WTC11 (cell line): ENCODE data around the gene ARHGAP23. TPM values are rescaled to one million over a fixed set of nuclear protein-coding genes. Genes with fewer than 3 reads are reported as not detected.

Experiments
- ATAC-seq: fragments of 200-7000 bp; cut with Tn5 transposase; 2 replicates; pipeline ENCODE4 v1.10.0; 2021; ENCODE audit warnings: mild to moderate bottlenecking, moderate library complexity
- CTCF ChIA-PET: fragments of 300-600 bp; sonication (Branson Sonifier 250); formaldehyde crosslinking; loops from one replicate; lab custom pipeline; 2021; ENCODE audit warnings: antibody characterized with exemption; lab: Charles Lee
- POLR2A ChIA-PET: fragments of 350-600 bp; sonication (Branson Sonifier 250); formaldehyde crosslinking; loops from one replicate; lab custom pipeline; 2021; ENCODE audit warnings: antibody characterized with exemption; lab: Charles Lee
- DNase-seq: peaks from one replicate; pipeline ENCODE4 v3.0.0; 2021; ENCODE audit warnings: low spot score
- H3K27ac Mint-ChIP-seq: 2 replicates; pipeline ENCODE4 v1.8.0; 2021; ENCODE audit warnings: mixed read lengths
- H3K27me3 Mint-ChIP-seq: 2 replicates; pipeline ENCODE4 v1.8.0; 2021; ENCODE audit warnings: low read depth, mild to moderate bottlenecking, moderate library complexity, mixed read lengths
- H3K36me3 Mint-ChIP-seq: 2 replicates; pipeline ENCODE4 v1.8.0; 2021; ENCODE audit warnings: mixed read lengths
- H3K4me1 Mint-ChIP-seq: 2 replicates; pipeline ENCODE4 v1.8.0; 2022; ENCODE audit warnings: mixed read lengths
- H3K4me3 Mint-ChIP-seq: 2 replicates; pipeline ENCODE4 v1.8.0; 2021; ENCODE audit warnings: mild to moderate bottlenecking, moderate library complexity, mixed read lengths
- H3K9me3 Mint-ChIP-seq: 2 replicates; pipeline ENCODE4 v1.8.0; 2021; ENCODE audit warnings: mixed read lengths
- CBFB ChIP-seq: sonication (generic); formaldehyde crosslinking; IDR thresholded peaks from 2 replicates; pipeline ENCODE4 v1.8.1; 2022; ENCODE audit warnings: mild to moderate bottlenecking, low read depth, missing genetic modification reagents
- CREM ChIP-seq: sonication (generic); formaldehyde crosslinking; IDR thresholded peaks from 2 replicates; pipeline ENCODE4 v1.8.1; 2022; ENCODE audit warnings: mild to moderate bottlenecking, missing genetic modification reagents, moderate library complexity
- ELF4 ChIP-seq: sonication (generic); formaldehyde crosslinking; IDR thresholded peaks from 2 replicates; pipeline ENCODE4 v1.8.1; 2022; ENCODE audit warnings: low read depth, mild to moderate bottlenecking, moderate library complexity, missing genetic modification reagents
- ETV6 ChIP-seq: sonication (generic); formaldehyde crosslinking; IDR thresholded peaks from 2 replicates; pipeline ENCODE4 v1.8.1; 2022; ENCODE audit warnings: mild to moderate bottlenecking, missing genetic modification reagents
- FOXK1 ChIP-seq: sonication (generic); formaldehyde crosslinking; IDR thresholded peaks from 2 replicates; pipeline ENCODE4 v1.8.0; 2022; ENCODE audit warnings: mild to moderate bottlenecking, moderate library complexity, missing genetic modification reagents
- GRHL2 ChIP-seq: fragments of 250-450 bp; sonication (Bioruptor Pico); IDR thresholded peaks from 2 replicates; pipeline ENCODE4 v1.8.0; 2022; ENCODE audit warnings: mild to moderate bottlenecking, moderate library complexity; ENCODE audit not compliant: insufficient replicate concordance, severe bottlenecking
- HMGA2 ChIP-seq: fragments of 250-450 bp; sonication (Bioruptor Pico); IDR thresholded peaks from 2 replicates; pipeline ENCODE4 v1.4.0; 2021; ENCODE audit warnings: mild to moderate bottlenecking, moderate library complexity
- JUN ChIP-seq: sonication (generic); formaldehyde crosslinking; IDR thresholded peaks from 2 replicates; pipeline ENCODE4 v1.8.0; 2023; ENCODE audit warnings: mild to moderate bottlenecking, missing genetic modification reagents
- NFATC4 ChIP-seq: fragments of 250-450 bp; sonication (Bioruptor Pico); IDR thresholded peaks from 2 replicates; pipeline ENCODE4 v1.9.0; 2021; ENCODE audit warnings: mild to moderate bottlenecking
- PREB ChIP-seq: sonication (generic); formaldehyde crosslinking; IDR thresholded peaks from 2 replicates; pipeline ENCODE4 v1.8.1; 2022; ENCODE audit warnings: mild to moderate bottlenecking, missing genetic modification reagents, moderate library complexity, borderline replicate concordance
- RELA ChIP-seq: sonication (generic); formaldehyde crosslinking; IDR thresholded peaks from 2 replicates; pipeline ENCODE4 v1.8.1; 2022; ENCODE audit warnings: missing genetic modification reagents, mild to moderate bottlenecking, borderline replicate concordance
- RORB ChIP-seq: fragments of 250-450 bp; sonication (Bioruptor Pico); IDR thresholded peaks from 2 replicates; pipeline ENCODE4 v1.9.0; 2021; ENCODE audit warnings: mild to moderate bottlenecking
- SP1 ChIP-seq: sonication (generic); formaldehyde crosslinking; conservative IDR thresholded peaks from 2 replicates; pipeline ENCODE4 v1.8.1; 2022; ENCODE audit warnings: missing genetic modification reagents
- USF1 ChIP-seq: sonication (generic); formaldehyde crosslinking; IDR thresholded peaks from 2 replicates; pipeline ENCODE4 v1.8.0; 2022; ENCODE audit warnings: mild to moderate bottlenecking, missing genetic modification reagents
- ZBTB43 ChIP-seq: sonication (generic); formaldehyde crosslinking; IDR thresholded peaks from 2 replicates; pipeline ENCODE4 v1.8.1; 2023; ENCODE audit warnings: mild to moderate bottlenecking, missing genetic modification reagents
- ZNF121 ChIP-seq: sonication (generic); formaldehyde crosslinking; IDR thresholded peaks from 2 replicates; pipeline ENCODE4 v1.8.0; 2023; ENCODE audit warnings: missing genetic modification reagents
- ZNF138 ChIP-seq: sonication (generic); formaldehyde crosslinking; conservative IDR thresholded peaks from 2 replicates; pipeline ENCODE4 v1.8.1; 2022; ENCODE audit warnings: mild to moderate bottlenecking, moderate library complexity, missing genetic modification reagents
- ZNF219 ChIP-seq: sonication (generic); formaldehyde crosslinking; IDR thresholded peaks from 2 replicates; pipeline ENCODE4 v1.8.0; 2023; ENCODE audit warnings: missing genetic modification reagents, mild to moderate bottlenecking, borderline replicate concordance
- ZNF396 ChIP-seq: fragments of 250-450 bp; sonication (Bioruptor Pico); IDR thresholded peaks from 2 replicates; pipeline ENCODE4 v1.8.0; 2021; ENCODE audit warnings: mild to moderate bottlenecking, moderate library complexity, borderline replicate concordance
- ZNF532 ChIP-seq: fragments of 250-450 bp; sonication (Bioruptor Pico); IDR thresholded peaks from 2 replicates; pipeline ENCODE4 v1.9.0; 2021; ENCODE audit warnings: mild to moderate bottlenecking, borderline replicate concordance
- total RNA-seq: library from RNA; stranded (reverse); gene quantifications from 3 replicates; pipeline ENCODE4 v1.2.3, GENCODE V29; 2021
- TF ChIP-seq, protein P1 (sequence below): sonication (generic); formaldehyde crosslinking; IDR thresholded peaks from 2 replicates; pipeline ENCODE4 v1.8.0; 2022; ENCODE audit warnings: mild to moderate bottlenecking, missing genetic modification reagents
- TF ChIP-seq, protein P2 (sequence below): sonication (generic); formaldehyde crosslinking; IDR thresholded peaks from 2 replicates; pipeline ENCODE4 v1.8.1; 2023; ENCODE audit warnings: mild to moderate bottlenecking, missing genetic modification reagents, moderate library complexity
- TF ChIP-seq, protein P3 (sequence below): sonication (generic); formaldehyde crosslinking; IDR thresholded peaks from 2 replicates; pipeline ENCODE4 v1.8.0; 2022; ENCODE audit warnings: mild to moderate bottlenecking, missing genetic modification reagents

ARHGAP23 gene
- total RNA-seq, 1 experiment from 2014 or later = 66.0 TPM

DNA sequence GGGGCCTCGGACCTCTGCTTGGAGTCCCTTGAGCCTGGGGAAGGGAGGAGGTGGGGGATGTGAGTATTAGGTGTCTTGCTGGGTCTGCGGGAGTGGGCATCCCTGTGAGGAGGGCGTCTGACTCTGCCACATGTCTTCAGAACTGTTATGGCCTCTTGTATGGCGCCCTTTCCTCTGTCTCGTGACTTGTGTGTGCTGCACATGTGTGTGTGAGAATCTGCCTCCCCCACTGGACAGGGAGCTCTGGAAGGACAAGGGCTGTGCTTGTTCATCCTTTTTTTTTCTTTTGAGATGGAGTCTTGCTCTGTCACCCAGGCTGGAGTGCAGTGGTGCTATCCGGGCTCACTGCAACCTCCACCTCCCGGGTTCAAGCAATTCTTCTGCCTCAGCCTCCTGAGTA is 33.4 kb downstream of the ARHGAP23 start:
- Mint-ChIP-seq H3K27me3 (no peaks in the 10 kb centered on the region), H3K27ac (peak overlapping the region; percentile 23; the same call in 1 of the 2 replicates), H3K4me1 (peaks cover 24% of the 10 kb centered on the region), H3K9me3 (no peaks in the 10 kb centered on the region), H3K4me3 (no peak overlapping the region)
- CTCF ChIA-PET = interaction anchor here (1.2 kb wide), 1 partner anchor 38 kb away, joined by 3 read pairs; no protein-coding TSS in a partner anchor
- ATAC-seq = no peak
- no peak for DNase-seq
- TF ChIP-seq FOXK1 = no peak
- TF ChIP-seq RORB (CRISPR knock-in tag) = no peak
- TF ChIP-seq JUN (CRISPR knock-in tag) = no peak
- TF ChIP-seq, protein P1, sequence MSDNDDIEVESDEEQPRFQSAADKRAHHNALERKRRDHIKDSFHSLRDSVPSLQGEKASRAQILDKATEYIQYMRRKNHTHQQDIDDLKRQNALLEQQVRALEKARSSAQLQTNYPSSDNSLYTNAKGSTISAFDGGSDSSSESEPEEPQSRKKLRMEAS = no peak
- no peak for TF ChIP-seq ELF4 (CRISPR knock-in tag)
- TF ChIP-seq, all 79 proteins: peak for 0
- POLR2A ChIA-PET = no interaction called here
- peaks cover 27% of the 10 kb centered on the region for H3K36me3 Mint-ChIP-seq

DNA sequence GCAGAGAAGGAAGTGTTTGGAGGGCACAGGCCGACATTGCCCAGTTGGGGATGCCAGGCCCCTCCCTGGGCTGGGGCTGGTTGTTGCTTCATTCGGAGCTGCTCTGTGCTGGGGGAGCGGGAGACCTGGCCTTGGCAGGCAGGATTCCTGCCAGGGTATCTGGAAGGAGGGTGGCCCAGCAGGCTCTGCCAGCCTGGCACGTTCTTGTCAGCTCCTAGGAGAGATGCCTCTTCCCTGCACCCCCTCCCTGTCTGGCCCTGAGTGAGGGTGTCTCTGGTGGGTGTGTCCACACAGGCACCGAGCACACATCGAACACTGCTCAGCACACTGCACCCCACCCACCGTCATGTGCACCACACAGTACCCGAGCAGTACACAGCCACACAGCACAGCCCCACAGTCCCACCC is 35.2 kb downstream of the ARHGAP23 start:
- no peaks in the 10 kb centered on the region for H3K27me3 Mint-ChIP-seq
- H3K36me3 Mint-ChIP-seq = peaks cover 40% of the 10 kb centered on the region
- POLR2A ChIA-PET = no interaction called here
- peaks cover 17% of the 10 kb centered on the region for H3K4me1 Mint-ChIP-seq
- CTCF ChIA-PET = interaction anchor here (0.8 to 1.1 kb wide), 2 partner anchors 11 to 20 kb away, joined by 3 to 4 read pairs; no protein-coding TSS in a partner anchor
- H3K27ac Mint-ChIP-seq = peak overlapping the region; percentile 70; the same call in 1 of the 2 replicates
- H3K4me3 Mint-ChIP-seq = no peak overlapping the region
- TF ChIP-seq ZNF219 (CRISPR knock-in tag) (no peak), USF1 (no peak), ZNF396 (CRISPR knock-in tag) (no peak), RELA (CRISPR knock-in tag) (no peak), CREM (no peak), PREB (CRISPR knock-in tag) (no peak), ZNF121 (no peak), SP1 (CRISPR knock-in tag) (no peak)
- TF ChIP-seq, protein P2, sequence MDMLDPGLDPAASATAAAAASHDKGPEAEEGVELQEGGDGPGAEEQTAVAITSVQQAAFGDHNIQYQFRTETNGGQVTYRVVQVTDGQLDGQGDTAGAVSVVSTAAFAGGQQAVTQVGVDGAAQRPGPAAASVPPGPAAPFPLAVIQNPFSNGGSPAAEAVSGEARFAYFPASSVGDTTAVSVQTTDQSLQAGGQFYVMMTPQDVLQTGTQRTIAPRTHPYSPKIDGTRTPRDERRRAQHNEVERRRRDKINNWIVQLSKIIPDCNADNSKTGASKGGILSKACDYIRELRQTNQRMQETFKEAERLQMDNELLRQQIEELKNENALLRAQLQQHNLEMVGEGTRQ (CRISPR knock-in tag) = no peak
- TF ChIP-seq, protein P3, sequence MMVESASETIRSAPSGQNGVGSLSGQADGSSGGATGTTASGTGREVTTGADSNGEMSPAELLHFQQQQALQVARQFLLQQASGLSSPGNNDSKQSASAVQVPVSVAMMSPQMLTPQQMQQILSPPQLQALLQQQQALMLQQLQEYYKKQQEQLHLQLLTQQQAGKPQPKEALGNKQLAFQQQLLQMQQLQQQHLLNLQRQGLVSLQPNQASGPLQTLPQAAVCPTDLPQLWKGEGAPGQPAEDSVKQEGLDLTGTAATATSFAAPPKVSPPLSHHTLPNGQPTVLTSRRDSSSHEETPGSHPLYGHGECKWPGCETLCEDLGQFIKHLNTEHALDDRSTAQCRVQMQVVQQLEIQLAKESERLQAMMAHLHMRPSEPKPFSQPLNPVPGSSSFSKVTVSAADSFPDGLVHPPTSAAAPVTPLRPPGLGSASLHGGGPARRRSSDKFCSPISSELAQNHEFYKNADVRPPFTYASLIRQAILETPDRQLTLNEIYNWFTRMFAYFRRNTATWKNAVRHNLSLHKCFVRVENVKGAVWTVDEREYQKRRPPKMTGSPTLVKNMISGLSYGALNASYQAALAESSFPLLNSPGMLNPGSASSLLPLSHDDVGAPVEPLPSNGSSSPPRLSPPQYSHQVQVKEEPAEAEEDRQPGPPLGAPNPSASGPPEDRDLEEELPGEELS (CRISPR knock-in tag) = no peak
- H3K9me3 Mint-ChIP-seq = no peaks in the 10 kb centered on the region
- ATAC-seq = no peak
- no peak for DNase-seq

DNA sequence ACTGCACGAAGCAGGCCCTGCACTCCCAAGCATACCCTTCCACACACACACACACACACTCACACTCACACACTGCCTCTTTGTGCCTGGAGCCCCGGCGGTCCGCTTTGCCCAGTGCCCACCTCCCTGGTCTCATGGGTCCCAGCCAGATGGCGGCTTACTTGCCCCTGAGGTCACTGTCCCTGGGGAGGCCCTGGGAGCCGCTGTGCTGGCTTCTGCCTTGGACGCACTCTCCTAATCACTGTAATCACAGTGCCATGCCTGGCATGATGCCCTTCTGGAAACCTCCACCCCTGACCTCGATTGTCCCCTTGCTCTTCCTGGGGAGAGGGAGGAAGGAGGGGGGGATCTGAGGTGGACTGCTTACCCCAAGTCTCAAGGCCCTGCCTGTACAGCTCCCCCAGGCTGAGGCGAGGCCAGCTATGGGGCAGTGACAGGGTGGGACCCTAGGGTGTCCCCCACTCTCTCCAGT is 36.0 kb downstream of the ARHGAP23 start:
- Mint-ChIP-seq H3K4me1 (peaks cover 14% of the 10 kb centered on the region), H3K4me3 (no peak overlapping the region)
- TF ChIP-seq ETV6 (CRISPR knock-in tag) = no peak
- no peak for TF ChIP-seq ZNF532 (CRISPR knock-in tag)
- TF ChIP-seq GRHL2 = no peak
- TF ChIP-seq ZBTB43 (CRISPR knock-in tag) = no peak
- TF ChIP-seq CBFB (CRISPR knock-in tag) = no peak
- TF ChIP-seq NFATC4 = no peak
- no peak for TF ChIP-seq HMGA2
- TF ChIP-seq SP1 (CRISPR knock-in tag) = no peak
- no peak for TF ChIP-seq ZNF138 (CRISPR knock-in tag)

More for the DNA sequence above, 36.0 kb downstream of the ARHGAP23 start:
- DNase-seq (no peak), ATAC-seq (no peak)
- Mint-ChIP-seq H3K36me3 (peaks cover 38% of the 10 kb centered on the region), H3K27ac (peak overlapping the region; percentile 70), H3K27me3 (no peaks in the 10 kb centered on the region), H3K9me3 (no peaks in the 10 kb centered on the region)
- ChIA-PET CTCF (interaction anchor here (1.1 kb wide), 1 partner anchor 45 kb away, joined by 3 read pairs; no protein-coding TSS in a partner anchor), POLR2A (no interaction called here)
